Dedifferentiated amniotic fluid mesenchymal stem cell (primary cell): ENCODE results near the gene SLN.
A peak's percentile ranks its signal among the peaks of the same experiment; 100 is the strongest.

Experiments used
- DNase-seq: peaks from one replicate; pipeline ENCODE4 v3.0.0-alpha.2; 2016; ENCODE audit errors: extremely low spot score

Gene SLN

GRCh38 chr11:107719557-107720302 is 7.9 kb upstream of the SLN start:
- DNase-seq: no peak

- DNase-seq: no peak
Observed at GRCh38 chr11:107719073-107719472, 7.2 kb upstream of the SLN start.

GRCh38 chr11:107716884-107717532 is 5.2 kb upstream of the SLN start:
- DNase-seq: no peak

GRCh38 chr11:107713009-107713408 is 1.2 kb upstream of the SLN start:
- no peak for DNase-seq

GRCh38 chr11:107710301-107710700 is 1.6 kb downstream of the SLN start:
- no peak for DNase-seq

GRCh38 chr11:107708792-107709191 is 3.1 kb downstream of the SLN start:
- DNase-seq: no peak

GRCh38 chr11:107707807-107708206 is 4.0 kb downstream of the SLN start:
- no peak for DNase-seq

- no peak for DNase-seq
Observed at GRCh38 chr11:107707215-107707671, 4.6 kb downstream of the SLN start.

- DNase-seq: no peak
Observed at GRCh38 chr11:107706531-107706930, 5.3 kb downstream of the SLN start.

GRCh38 chr11:107705027-107705426 is 6.8 kb downstream of the SLN start:
- no peak for DNase-seq

GRCh38 chr11:107704451-107704850 is 7.4 kb downstream of the SLN start:
- DNase-seq: no peak

GRCh38 chr11:107702723-107703122 is 9.1 kb downstream of the SLN start:
- DNase-seq: no peak

GRCh38 chr11:107702109-107702660 is 9.7 kb downstream of the SLN start:
- DNase-seq: no peak

GRCh38 chr11:107699371-107700285 is 12.2 kb downstream of the SLN start:
- DNase-seq: no peak

- DNase-seq: no peak
Observed at GRCh38 chr11:107697291-107697690, 14.6 kb downstream of the SLN start.

GRCh38 chr11:107696140-107696539 is 15.7 kb downstream of the SLN start:
- peak; percentile 81 for DNase-seq

- no peak for DNase-seq
Observed at GRCh38 chr11:107695446-107695845, 16.4 kb downstream of the SLN start.

- DNase-seq: peak; percentile 24
Observed at GRCh38 chr11:107691000-107691750, 20.7 kb downstream of the SLN start.

- peak; percentile 64 for DNase-seq
Observed at GRCh38 chr11:107689317-107690202, 22.3 kb downstream of the SLN start.

- no peak for DNase-seq
Observed at GRCh38 chr11:107688322-107688918, 23.4 kb downstream of the SLN start.
